Ascending aorta (tissue), 2 donors: ENCODE results near the gene CCT8. TPM values are rescaled to one million over a fixed set of nuclear protein-coding genes. Genes with fewer than 3 reads are reported as not detected.

Experiments
- DNase-seq, 2 donors: peaks; one replicate each; pipeline ENCODE4 v3.0.0-alpha.2; 2019; ENCODE audit warnings: low spot score in 2 of 2
- H3K27ac ChIP-seq, 2 donors: fragments of 200-600 bp; sonication (generic); one replicate each; pipeline ENCODE4 v1.5.1; 2016 to 2017; ENCODE audit warnings: mild to moderate bottlenecking in 1 of 2
- H3K27me3 ChIP-seq: fragments of 200-600 bp; sonication (generic); one replicate; pipeline ENCODE4 v1.5.1; 2017
- H3K36me3 ChIP-seq, 2 donors: fragments of 200-600 bp; sonication (generic); one replicate each; pipeline ENCODE4 v1.5.1; 2016
- H3K4me1 ChIP-seq, 2 donors: fragments of 200-600 bp; sonication (generic); one replicate each; pipeline ENCODE4 v1.5.1; 2016 to 2017; ENCODE audit warnings: mild to moderate bottlenecking in 1 of 2
- H3K4me3 ChIP-seq, 2 donors: fragments of 200-600 bp; sonication (generic); one replicate each; pipeline ENCODE4 v1.5.1; 2016 to 2017; ENCODE audit warnings: mild to moderate bottlenecking in 1 of 2
- H3K9me3 ChIP-seq, 2 donors: fragments of 200-600 bp; sonication (generic); one replicate each; pipeline ENCODE4 v1.5.1; 2016
- CTCF ChIP-seq, 3 experiments: fragments of 200-600 bp in 2 of 3; fragments of 450-650 bp in 1 of 3; sonication (generic) in 2 of 3; IDR thresholded peaks; one replicate each; pipeline ENCODE4 v1.5.1; 2016 to 2019; ENCODE audit warnings: antibody characterized with exemption in 3 of 3, mild to moderate bottlenecking in 1 of 3, moderate library complexity in 1 of 3
- intact Hi-C: fragments of 100-400 bp; cut with DNase I; formaldehyde crosslinking; loops from one replicate; pipeline ENCODE4 v1.15.1; 2023
- total RNA-seq: library from RNA; depleted of rRNA; stranded (reverse); fragments of >200 nt; gene quantifications from one replicate; pipeline ENCODE4 v1.1.0, GENCODE V29; 2016

CCT8 gene
- total RNA-seq, 1 donor from 2014 or later = 36.7 TPM

GRCh38 chr21:29092102-29092959, 18.9 kb upstream of the CCT8 start:
- no peaks in the 10 kb centered on the region for H3K27me3 ChIP-seq
- H3K4me3 ChIP-seq = no peak overlapping the region
- no peaks in the 10 kb centered on the region for H3K36me3 ChIP-seq
- intact Hi-C loops = loop anchor here (5.0 kb wide), 1 partner anchor 205 kb away; the partner anchor contains the start of gene BACH1
- TF ChIP-seq CTCF (IDR thresholded peaks at IDR 0.05) = no peak
- DNase-seq = no peak
- no peaks in the 10 kb centered on the region for H3K9me3 ChIP-seq
- peak overlapping the region; percentile 6 to 16 for H3K27ac ChIP-seq
- H3K4me1 ChIP-seq = peaks cover 0 to 5% of the 10 kb centered on the region in 2 donors

- H3K27me3 ChIP-seq = no peaks in the 10 kb centered on the region
- peaks cover 0 to 5% of the 10 kb centered on the region in 2 donors for H3K4me1 ChIP-seq
- TF ChIP-seq CTCF (IDR thresholded peaks at IDR 0.05) = no peak
- H3K36me3 ChIP-seq = no peaks in the 10 kb centered on the region
- no peak overlapping the region for H3K27ac ChIP-seq
- no peaks in the 10 kb centered on the region for H3K9me3 ChIP-seq
- no peak overlapping the region for H3K4me3 ChIP-seq
- DNase-seq = no peak
- intact Hi-C loops = loop anchor here (1.0 to 5.0 kb wide), 2 partner anchors 206 to 281 kb away; partner anchors contain the start of gene BACH1
These were observed 17.6 kb upstream of the CCT8 start for GRCh38 chr21:29091033-29091432.

- intact Hi-C loops = loop anchor here (5.0 kb wide), 2 partner anchors 77 to 267 kb away; no protein-coding TSS in a partner anchor
- H3K36me3 ChIP-seq = no peaks in the 10 kb centered on the region
- H3K4me1 ChIP-seq = peaks cover 0 to 9% of the 10 kb centered on the region in 2 donors
- DNase-seq = no peak
- TF ChIP-seq CTCF (IDR thresholded peaks at IDR 0.05) = no peak
- H3K4me3 ChIP-seq = peak overlapping the region in 1 of 2 donors; percentile 9
- peak overlapping the region in 1 of 2 donors; percentile 6 for H3K27ac ChIP-seq
- H3K9me3 ChIP-seq = no peaks in the 10 kb centered on the region
- no peaks in the 10 kb centered on the region for H3K27me3 ChIP-seq
These were observed 11.8 kb upstream of the CCT8 start for GRCh38 chr21:29085106-29085752.

GRCh38 chr21:29084372-29084771, 10.9 kb upstream of the CCT8 start:
- H3K27me3 ChIP-seq = no peaks in the 10 kb centered on the region
- intact Hi-C loops = no loop called here

GRCh38 chr21:29083306-29083705, 9.9 kb upstream of the CCT8 start:
- no peak overlapping the region for H3K27ac ChIP-seq
- H3K4me3 ChIP-seq = no peak overlapping the region
- DNase-seq = no peak
- H3K36me3 ChIP-seq = no peaks in the 10 kb centered on the region
- H3K9me3 ChIP-seq = no peaks in the 10 kb centered on the region
- no peaks in the 10 kb centered on the region for H3K27me3 ChIP-seq
- peaks cover 0 to 18% of the 10 kb centered on the region in 2 donors for H3K4me1 ChIP-seq
- no peak for TF ChIP-seq CTCF (IDR thresholded peaks at IDR 0.05)
- intact Hi-C loops = no loop called here

More at GRCh38 chr21:29084372-29084771, 10.9 kb upstream of the CCT8 start:
- TF ChIP-seq CTCF (IDR thresholded peaks at IDR 0.05) = no peak
- no peak for DNase-seq
- Histone ChIP-seq H3K27ac (peak overlapping the region in 1 of 2 donors; percentile 6), H3K9me3 (no peaks in the 10 kb centered on the region), H3K4me1 (peaks cover 0 to 15% of the 10 kb centered on the region in 2 donors), H3K36me3 (no peaks in the 10 kb centered on the region), H3K4me3 (no peak overlapping the region)
